ENCODE data around the gene SLC6A3. TPM values are rescaled to one million over a fixed set of nuclear protein-coding genes. Genes with fewer than 3 reads are reported as not detected.

The SLC6A3 gene
- polyA plus RNA-seq, 4 donors = 0.03 to 0.30 TPM; not detected in 2

- Histone ChIP-seq H3K9me3 (ENCODE audit: control insufficient read depth in 2 of 2, insufficient read depth in 1 of 2, low read depth in 1 of 2, low read length in 1 of 2) (peaks cover 0 to 21% of the 10 kb centered on the region in 2 donors), H3K36me3 (ENCODE audit: control insufficient read depth in 3 of 3, insufficient read depth in 2 of 3, low read depth in 1 of 3, low read length in 3 of 3) (no peaks in the 10 kb centered on the region), H3K27ac (ENCODE audit: low read depth in 1 of 3, low read length in 2 of 3) (no peak overlapping the region), H3K4me1 (ENCODE audit: control insufficient read depth in 3 of 3, insufficient read depth in 2 of 3, low read depth in 1 of 3, low read length in 2 of 3) (peaks cover 0 to 9% (median 0%) of the 10 kb centered on the region in 3 donors), H3K27me3 (ENCODE audit: control insufficient read depth in 3 of 3, insufficient read depth in 3 of 3, low read length in 3 of 3) (peaks cover 0 to 10% (median 0%) of the 10 kb centered on the region in 3 donors), H3K4me3 (ENCODE audit: low read depth in 1 of 3, low read length in 3 of 3) (no peak overlapping the region)
- 17 to 21% (median 18%) methylated on average over 34 of the region's 34 CpGs for WGBS, 3 donors
- peak; percentile 48 to 81 for DNase-seq
- FAIRE-seq = no peak
Observed at GRCh38 chr5:1380011-1380817, 65.0 kb downstream of the SLC6A3 start.

- Histone ChIP-seq H3K36me3 (ENCODE audit: control insufficient read depth in 3 of 3, insufficient read depth in 2 of 3, low read depth in 1 of 3, low read length in 3 of 3) (no peaks in the 10 kb centered on the region), H3K27me3 (ENCODE audit: control insufficient read depth in 3 of 3, insufficient read depth in 3 of 3, low read length in 3 of 3) (peaks cover 0 to 13% (median 0%) of the 10 kb centered on the region in 3 donors), H3K4me1 (ENCODE audit: control insufficient read depth in 3 of 3, insufficient read depth in 2 of 3, low read depth in 1 of 3, low read length in 2 of 3) (peaks cover 0 to 8% (median 0%) of the 10 kb centered on the region in 3 donors), H3K4me3 (ENCODE audit: low read depth in 1 of 3, low read length in 3 of 3) (no peak overlapping the region), H3K9me3 (ENCODE audit: control insufficient read depth in 2 of 2, insufficient read depth in 1 of 2, low read depth in 1 of 2, low read length in 1 of 2) (peaks cover 0 to 21% of the 10 kb centered on the region in 2 donors), H3K27ac (ENCODE audit: low read depth in 1 of 3, low read length in 2 of 3) (no peak overlapping the region)
- DNase-seq (no peak), FAIRE-seq (no peak)
- 90 to 97% (median 90%) methylated on average over 24 of the region's 24 CpGs for WGBS, 3 donors
Observed at GRCh38 chr5:1378866-1379659, 66.2 kb downstream of the SLC6A3 start.

- no peak for DNase-seq
- 89 to 95% (median 93%) methylated on average over 18 of the region's 18 CpGs for WGBS, 3 donors
- Histone ChIP-seq H3K36me3 (ENCODE audit: control insufficient read depth in 3 of 3, insufficient read depth in 2 of 3, low read depth in 1 of 3, low read length in 3 of 3) (no peaks in the 10 kb centered on the region), H3K9me3 (ENCODE audit: control insufficient read depth in 2 of 2, insufficient read depth in 1 of 2, low read depth in 1 of 2, low read length in 1 of 2) (peaks cover 0 to 21% of the 10 kb centered on the region in 2 donors), H3K4me3 (ENCODE audit: low read depth in 1 of 3, low read length in 3 of 3) (no peak overlapping the region), H3K4me1 (ENCODE audit: control insufficient read depth in 3 of 3, insufficient read depth in 2 of 3, low read depth in 1 of 3, low read length in 2 of 3) (peaks cover 0 to 8% (median 0%) of the 10 kb centered on the region in 3 donors), H3K27me3 (ENCODE audit: control insufficient read depth in 3 of 3, insufficient read depth in 3 of 3, low read length in 3 of 3) (peaks cover 0 to 13% (median 0%) of the 10 kb centered on the region in 3 donors), H3K27ac (ENCODE audit: low read depth in 1 of 3, low read length in 2 of 3) (no peak overlapping the region)
- no peak for FAIRE-seq
Observed at GRCh38 chr5:1378096-1378495, 67.1 kb downstream of the SLC6A3 start.

- Histone ChIP-seq H3K9me3 (ENCODE audit: control insufficient read depth in 2 of 2, insufficient read depth in 1 of 2, low read depth in 1 of 2, low read length in 1 of 2) (peaks cover 0 to 21% of the 10 kb centered on the region in 2 donors), H3K4me3 (ENCODE audit: low read depth in 1 of 3, low read length in 3 of 3) (no peak overlapping the region), H3K36me3 (ENCODE audit: control insufficient read depth in 3 of 3, insufficient read depth in 2 of 3, low read depth in 1 of 3, low read length in 3 of 3) (no peaks in the 10 kb centered on the region), H3K4me1 (ENCODE audit: control insufficient read depth in 3 of 3, insufficient read depth in 2 of 3, low read depth in 1 of 3, low read length in 2 of 3) (peaks cover 0 to 8% (median 0%) of the 10 kb centered on the region in 3 donors), H3K27ac (ENCODE audit: low read depth in 1 of 3, low read length in 2 of 3) (no peak overlapping the region), H3K27me3 (ENCODE audit: control insufficient read depth in 3 of 3, insufficient read depth in 3 of 3, low read length in 3 of 3) (peaks cover 0 to 13% (median 0%) of the 10 kb centered on the region in 3 donors)
- FAIRE-seq (no peak), DNase-seq (no peak)
- 73 to 93% (median 82%) methylated on average over 3 of the region's 3 CpGs for WGBS, 3 donors
Observed at GRCh38 chr5:1376981-1377380, 68.3 kb downstream of the SLC6A3 start.

- 70 to 77% (median 73%) methylated on average over 23 of the region's 23 CpGs for WGBS, 3 donors
- H3K9me3 ChIP-seq (ENCODE audit: control insufficient read depth in 2 of 2, insufficient read depth in 1 of 2, low read depth in 1 of 2, low read length in 1 of 2) = peaks cover 0 to 21% of the 10 kb centered on the region in 2 donors
- no peak overlapping the region for H3K4me3 ChIP-seq (ENCODE audit: low read depth in 1 of 3, low read length in 3 of 3)
- H3K4me1 ChIP-seq (ENCODE audit: control insufficient read depth in 3 of 3, insufficient read depth in 2 of 3, low read depth in 1 of 3, low read length in 2 of 3) = peaks cover 0 to 6% (median 0%) of the 10 kb centered on the region in 3 donors
- DNase-seq (no peak), FAIRE-seq (no peak)
- H3K27ac ChIP-seq (ENCODE audit: low read depth in 1 of 3, low read length in 2 of 3) = no peak overlapping the region
- no peaks in the 10 kb centered on the region for H3K36me3 ChIP-seq (ENCODE audit: control insufficient read depth in 3 of 3, insufficient read depth in 2 of 3, low read depth in 1 of 3, low read length in 3 of 3)
- H3K27me3 ChIP-seq (ENCODE audit: control insufficient read depth in 3 of 3, insufficient read depth in 3 of 3, low read length in 3 of 3) = peaks cover 0 to 16% (median 0%) of the 10 kb centered on the region in 3 donors
Observed at GRCh38 chr5:1375871-1376810, 69.1 kb downstream of the SLC6A3 start.

GRCh38 chr5:1374679-1375055, 70.6 kb downstream of the SLC6A3 start:
- WGBS, 3 donors = 19 to 57% (median 33%) methylated on average over 6 of the region's 6 CpGs
- Histone ChIP-seq H3K9me3 (ENCODE audit: control insufficient read depth in 2 of 2, insufficient read depth in 1 of 2, low read depth in 1 of 2, low read length in 1 of 2) (peaks cover 0 to 15% of the 10 kb centered on the region in 2 donors), H3K27me3 (ENCODE audit: control insufficient read depth in 3 of 3, insufficient read depth in 3 of 3, low read length in 3 of 3) (peaks cover 0 to 16% (median 0%) of the 10 kb centered on the region in 3 donors), H3K36me3 (ENCODE audit: control insufficient read depth in 3 of 3, insufficient read depth in 2 of 3, low read depth in 1 of 3, low read length in 3 of 3) (no peaks in the 10 kb centered on the region), H3K4me3 (ENCODE audit: low read depth in 1 of 3, low read length in 3 of 3) (no peak overlapping the region), H3K27ac (ENCODE audit: low read depth in 1 of 3, low read length in 2 of 3) (no peak overlapping the region), H3K4me1 (ENCODE audit: control insufficient read depth in 3 of 3, insufficient read depth in 2 of 3, low read depth in 1 of 3, low read length in 2 of 3) (no peaks in the 10 kb centered on the region)
- no peak for FAIRE-seq
- no peak for DNase-seq

GRCh38 chr5:1374030-1374678, 71.1 kb downstream of the SLC6A3 start:
- Histone ChIP-seq H3K9me3 (ENCODE audit: control insufficient read depth in 2 of 2, insufficient read depth in 1 of 2, low read depth in 1 of 2, low read length in 1 of 2) (peaks cover 0 to 10% of the 10 kb centered on the region in 2 donors), H3K4me3 (ENCODE audit: low read depth in 1 of 3, low read length in 3 of 3) (no peak overlapping the region), H3K27ac (ENCODE audit: low read depth in 1 of 3, low read length in 2 of 3) (no peak overlapping the region), H3K27me3 (ENCODE audit: control insufficient read depth in 3 of 3, insufficient read depth in 3 of 3, low read length in 3 of 3) (peaks cover 0 to 18% (median 0%) of the 10 kb centered on the region in 3 donors), H3K36me3 (ENCODE audit: control insufficient read depth in 3 of 3, insufficient read depth in 2 of 3, low read depth in 1 of 3, low read length in 3 of 3) (no peaks in the 10 kb centered on the region), H3K4me1 (ENCODE audit: control insufficient read depth in 3 of 3, insufficient read depth in 2 of 3, low read depth in 1 of 3, low read length in 2 of 3) (no peaks in the 10 kb centered on the region)
- 69 to 76% (median 69%) methylated on average over 9 of the region's 9 CpGs for WGBS, 3 donors
- DNase-seq (no peak), FAIRE-seq (no peak)

Measured in small intestine (tissue), 7 donors.